Measurements from ENCODE around the gene MACF1.
"Not testable (repeated sequence)": the region's sequence is repeated elsewhere in the genome, so short reads cannot be mapped to it uniquely, and the experiment has no call there.

MACF1 gene

GRCh38 chr1:39473324-39473723 is 268.8 kb downstream of the MACF1 start:
- DNase-seq, result no peak

- DNase-seq, result no peak
Measured at GRCh38 chr1:39474810-39475209, 270.3 kb downstream of the MACF1 start.

- not testable (repeated sequence) for DNase-seq
Measured at GRCh38 chr1:39475551-39475950, 271.1 kb downstream of the MACF1 start.

GRCh38 chr1:39478126-39478915 is 273.8 kb downstream of the MACF1 start:
- DNase-seq, result no peak

GRCh38 chr1:39481289-39481688 is 276.8 kb downstream of the MACF1 start:
- DNase-seq, result no peak

GRCh38 chr1:39483276-39483675 is 278.8 kb downstream of the MACF1 start:
- no peak for DNase-seq

GRCh38 chr1:39484564-39484963 is 280.1 kb downstream of the MACF1 start:
- no peak for DNase-seq

GRCh38 chr1:39485046-39485803 is 280.7 kb downstream of the MACF1 start:
- DNase-seq, result no peak

- peak; percentile 17 for DNase-seq
Measured at GRCh38 chr1:39488012-39488545, 283.6 kb downstream of the MACF1 start.

GRCh38 chr1:39488793-39489566 is 284.5 kb downstream of the MACF1 start:
- no peak for DNase-seq

GRCh38 chr1:39489567-39490239 is 285.2 kb downstream of the MACF1 start:
- DNase-seq, result peak; percentile 23

- peak; percentile 53 for DNase-seq
Measured at GRCh38 chr1:39490596-39491145, 286.2 kb downstream of the MACF1 start.

GRCh38 chr1:39491146-39491921 is 286.8 kb downstream of the MACF1 start, which contains the start of gene BMP8A:
BMP8A (plus strand) TSS chr1:39491636; CDS start chr1:39491992, 356 bp downstream.
- DNase-seq, result peak; percentile 86

GRCh38 chr1:39492118-39493042 is 287.9 kb downstream of the MACF1 start:
- not testable (repeated sequence) for DNase-seq

- not testable (repeated sequence) for DNase-seq
Measured at GRCh38 chr1:39493043-39493810, 288.7 kb downstream of the MACF1 start.

GRCh38 chr1:39494671-39495410 is 290.3 kb downstream of the MACF1 start:
- no peak for DNase-seq

- not testable (repeated sequence) for DNase-seq
Measured at GRCh38 chr1:39496520-39496919, 292.0 kb downstream of the MACF1 start.

- DNase-seq, result no peak
Measured at GRCh38 chr1:39497585-39497984, 293.1 kb downstream of the MACF1 start.

Measured in NCI-H82 (cell line).